ENCODE data around the gene CRIP2.

CRIP2 gene

DNA sequence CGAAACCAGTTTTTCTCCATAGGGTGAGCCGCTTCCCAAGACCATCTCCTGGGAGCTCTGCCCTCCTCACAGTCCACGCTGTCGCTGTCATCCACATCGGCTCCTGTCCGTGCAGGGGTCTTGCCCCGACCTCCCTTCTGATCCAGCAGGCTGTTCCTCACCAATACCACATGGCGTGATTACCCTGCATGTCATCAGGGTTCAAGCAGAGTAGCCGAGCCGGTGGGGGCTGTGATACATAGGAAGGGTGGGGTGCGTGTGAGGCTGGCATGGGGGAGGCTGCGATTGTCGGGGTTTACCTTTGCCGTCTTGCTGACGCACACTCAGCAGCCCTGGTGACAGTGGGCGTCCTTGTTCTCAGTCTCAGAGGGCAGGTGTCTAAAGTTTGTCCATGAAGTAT, 33.4 kb downstream of the CRIP2 start:
- H3K4me1 ChIP-seq (ENCODE audit: insufficient read depth, low read length) = no peaks in the 10 kb centered on the region
- no peaks in the 10 kb centered on the region for H3K9me3 ChIP-seq (ENCODE audit: control insufficient read depth, insufficient read depth, low read length)
- no peaks in the 10 kb centered on the region for H3K36me3 ChIP-seq (ENCODE audit: insufficient read depth, low read length)
- H3K9ac ChIP-seq (ENCODE audit: low read depth, low read length) = no peak overlapping the region

DNA sequence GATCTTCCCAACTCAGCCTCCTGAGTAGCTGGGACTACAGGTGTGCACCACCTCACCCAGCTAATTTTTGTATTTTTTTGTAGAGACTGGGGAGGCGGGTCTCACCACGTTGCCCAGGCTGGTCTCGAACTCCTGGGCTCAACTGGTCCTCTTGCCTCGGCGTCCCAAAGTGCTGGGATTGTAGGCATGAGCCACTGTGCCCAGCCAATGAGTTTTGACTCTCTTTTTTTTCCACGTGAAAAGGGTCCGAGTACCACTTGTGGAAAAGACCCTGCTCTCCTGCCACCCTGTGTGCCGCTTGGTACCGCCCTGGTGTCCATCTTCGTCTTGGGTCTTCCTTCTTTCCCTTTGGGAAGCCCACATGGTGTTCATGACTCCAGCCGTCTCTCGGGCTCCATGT, 34.0 kb downstream of the CRIP2 start:
- no peaks in the 10 kb centered on the region for H3K4me1 ChIP-seq (ENCODE audit: insufficient read depth, low read length)
- H3K36me3 ChIP-seq (ENCODE audit: insufficient read depth, low read length) = no peaks in the 10 kb centered on the region
- no peak overlapping the region for H3K9ac ChIP-seq (ENCODE audit: low read depth, low read length)
- no peaks in the 10 kb centered on the region for H3K9me3 ChIP-seq (ENCODE audit: control insufficient read depth, insufficient read depth, low read length)

GRCh38 chr14:105517096-105517495, 42.5 kb downstream of the CRIP2 start:
- Histone ChIP-seq H3K4me1 (ENCODE audit: insufficient read depth, low read length) (no peaks in the 10 kb centered on the region), H3K9me3 (ENCODE audit: control insufficient read depth, insufficient read depth, low read length) (no peaks in the 10 kb centered on the region), H3K36me3 (ENCODE audit: insufficient read depth, low read length) (no peaks in the 10 kb centered on the region), H3K9ac (ENCODE audit: low read depth, low read length) (no peak overlapping the region)

DNA sequence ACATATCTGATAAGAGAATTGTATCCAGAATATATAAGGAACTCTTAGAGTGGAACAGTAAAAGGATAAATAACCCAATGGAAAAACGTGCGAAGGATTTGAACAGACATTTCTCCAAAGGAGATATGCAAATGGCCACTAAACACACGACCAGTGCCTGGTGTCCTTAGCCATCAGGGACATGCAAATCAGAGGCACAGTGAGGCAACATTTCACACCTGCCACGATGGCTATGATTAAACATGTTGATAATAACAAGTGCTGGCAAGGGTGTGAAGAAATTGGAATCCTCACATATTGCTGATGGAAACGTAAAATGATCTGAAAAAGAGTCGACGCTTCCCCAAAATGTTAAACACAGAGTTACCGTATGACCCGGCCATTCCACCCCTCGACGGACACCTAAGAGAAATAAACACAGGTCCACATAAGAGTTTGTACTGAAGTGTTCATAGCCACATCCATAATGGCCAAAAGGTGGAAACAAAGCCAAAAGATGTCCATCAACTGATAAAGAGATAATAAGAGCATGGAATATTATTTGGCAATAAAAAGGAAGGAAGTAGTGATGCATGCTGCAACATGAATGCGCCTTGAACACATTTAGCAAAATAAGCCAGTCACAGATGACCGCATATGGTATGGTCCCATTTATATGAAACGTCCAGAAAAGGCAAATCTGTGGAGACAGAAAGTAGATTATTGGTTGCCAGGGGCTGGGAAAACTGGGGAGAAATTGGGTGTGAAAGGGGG, 45.5 kb downstream of the CRIP2 start:
- Histone ChIP-seq H3K4me1 (ENCODE audit: insufficient read depth, low read length) (no peaks in the 10 kb centered on the region), H3K9me3 (ENCODE audit: control insufficient read depth, insufficient read depth, low read length) (no peaks in the 10 kb centered on the region), H3K9ac (ENCODE audit: low read depth, low read length) (no peak overlapping the region), H3K36me3 (ENCODE audit: insufficient read depth, low read length) (no peaks in the 10 kb centered on the region)

GRCh38 chr14:105525326-105525725, 50.7 kb downstream of the CRIP2 start:
- Histone ChIP-seq H3K9ac (ENCODE audit: low read depth, low read length) (no peak overlapping the region), H3K4me1 (ENCODE audit: insufficient read depth, low read length) (no peaks in the 10 kb centered on the region; the same call in 1 of the 2 replicates), H3K36me3 (ENCODE audit: insufficient read depth, low read length) (no peaks in the 10 kb centered on the region), H3K9me3 (ENCODE audit: control insufficient read depth, insufficient read depth, low read length) (no peaks in the 10 kb centered on the region)

DNA sequence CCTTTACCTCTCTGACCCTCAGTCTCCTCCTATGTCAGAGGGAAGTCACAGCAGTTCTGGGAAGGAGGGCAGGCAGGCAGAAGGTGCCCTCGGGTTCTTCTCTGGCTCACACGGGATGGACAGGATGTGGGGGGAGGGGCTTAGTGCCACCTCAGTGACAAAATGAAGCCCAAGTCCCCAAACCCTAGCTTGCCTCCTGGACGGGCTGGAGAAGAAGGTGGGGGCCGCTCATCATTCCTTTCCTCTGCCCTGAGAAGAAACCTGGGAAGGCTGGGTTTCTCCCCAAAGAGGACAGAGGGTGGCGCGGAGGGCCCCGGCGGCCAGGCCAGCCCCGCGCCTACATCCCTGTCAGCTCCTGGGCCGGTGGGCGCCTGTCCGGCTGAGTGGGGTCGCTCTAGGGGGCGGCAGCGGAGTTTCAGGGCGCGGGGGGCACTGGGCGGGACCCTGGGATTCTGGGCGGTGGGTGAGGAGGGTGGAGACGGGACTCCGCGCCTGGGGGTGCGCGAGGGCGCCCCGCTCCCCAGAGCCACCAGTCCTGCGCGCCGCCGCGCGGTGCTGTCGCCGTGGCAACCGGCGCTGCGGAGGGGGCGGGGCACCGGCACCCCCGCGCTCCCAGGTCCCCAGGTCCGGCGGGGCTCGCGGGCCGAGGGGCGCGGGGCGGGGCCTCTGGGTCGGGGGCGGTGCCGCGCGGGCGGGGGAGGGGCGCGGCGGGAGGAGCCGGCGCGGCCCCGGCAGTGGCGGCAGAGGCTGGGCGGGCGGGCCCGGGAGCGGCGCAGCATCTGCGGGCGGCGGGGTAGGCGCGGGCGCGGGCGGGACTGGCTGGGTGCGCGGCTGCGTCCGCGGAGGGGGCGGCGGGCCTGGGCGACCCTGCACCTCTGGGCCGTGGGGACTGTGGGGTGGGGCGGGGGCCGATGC, 51.5 kb downstream of the CRIP2 start, which contains the start of gene TMEM121:
Gene TMEM121, plus strand, starts transcription at position 723 of the 915 bp plus-strand sequence. CDS start 2,252 bp downstream, outside the sequence.
- H3K9ac ChIP-seq (ENCODE audit: low read depth, low read length) = peak within 1 kb of the TSS; percentile 45; the same call in 1 of the 2 replicates
- no peaks in the 10 kb centered on the region; the same call in 1 of the 2 replicates for H3K4me1 ChIP-seq (ENCODE audit: insufficient read depth, low read length)
- H3K9me3 ChIP-seq (ENCODE audit: control insufficient read depth, insufficient read depth, low read length) = no peaks in the 10 kb centered on the region
- no peaks in the 10 kb centered on the region for H3K36me3 ChIP-seq (ENCODE audit: insufficient read depth, low read length)

GRCh38 chr14:105526776-105527380, 52.3 kb downstream of the CRIP2 start:
- Histone ChIP-seq H3K9me3 (ENCODE audit: control insufficient read depth, insufficient read depth, low read length) (no peaks in the 10 kb centered on the region), H3K9ac (ENCODE audit: low read depth, low read length) (peak overlapping the region; percentile 45; the same call in 1 of the 2 replicates), H3K36me3 (ENCODE audit: insufficient read depth, low read length) (no peaks in the 10 kb centered on the region), H3K4me1 (ENCODE audit: insufficient read depth, low read length) (no peaks in the 10 kb centered on the region; the same call in 1 of the 2 replicates)

- Histone ChIP-seq H3K9me3 (ENCODE audit: control insufficient read depth, insufficient read depth, low read length) (no peaks in the 10 kb centered on the region), H3K9ac (ENCODE audit: low read depth, low read length) (peak overlapping the region; percentile 63; the same call in 1 of the 2 replicates), H3K36me3 (ENCODE audit: insufficient read depth, low read length) (no peaks in the 10 kb centered on the region)
Measured at GRCh38 chr14:105527381-105527825, 52.8 kb downstream of the CRIP2 start.

GRCh38 chr14:105527826-105528585, 53.4 kb downstream of the CRIP2 start:
- H3K36me3 ChIP-seq (ENCODE audit: insufficient read depth, low read length) = no peaks in the 10 kb centered on the region
- no peaks in the 10 kb centered on the region for H3K9me3 ChIP-seq (ENCODE audit: control insufficient read depth, insufficient read depth, low read length)
- H3K4me1 ChIP-seq (ENCODE audit: insufficient read depth, low read length) = no peaks in the 10 kb centered on the region; the same call in 1 of the 2 replicates
- H3K9ac ChIP-seq (ENCODE audit: low read depth, low read length) = peak overlapping the region; percentile 63; the same call in 1 of the 2 replicates

More at GRCh38 chr14:105527381-105527825, 52.8 kb downstream of the CRIP2 start:
- H3K4me1 ChIP-seq (ENCODE audit: insufficient read depth, low read length) = no peaks in the 10 kb centered on the region; the same call in 1 of the 2 replicates

DNA sequence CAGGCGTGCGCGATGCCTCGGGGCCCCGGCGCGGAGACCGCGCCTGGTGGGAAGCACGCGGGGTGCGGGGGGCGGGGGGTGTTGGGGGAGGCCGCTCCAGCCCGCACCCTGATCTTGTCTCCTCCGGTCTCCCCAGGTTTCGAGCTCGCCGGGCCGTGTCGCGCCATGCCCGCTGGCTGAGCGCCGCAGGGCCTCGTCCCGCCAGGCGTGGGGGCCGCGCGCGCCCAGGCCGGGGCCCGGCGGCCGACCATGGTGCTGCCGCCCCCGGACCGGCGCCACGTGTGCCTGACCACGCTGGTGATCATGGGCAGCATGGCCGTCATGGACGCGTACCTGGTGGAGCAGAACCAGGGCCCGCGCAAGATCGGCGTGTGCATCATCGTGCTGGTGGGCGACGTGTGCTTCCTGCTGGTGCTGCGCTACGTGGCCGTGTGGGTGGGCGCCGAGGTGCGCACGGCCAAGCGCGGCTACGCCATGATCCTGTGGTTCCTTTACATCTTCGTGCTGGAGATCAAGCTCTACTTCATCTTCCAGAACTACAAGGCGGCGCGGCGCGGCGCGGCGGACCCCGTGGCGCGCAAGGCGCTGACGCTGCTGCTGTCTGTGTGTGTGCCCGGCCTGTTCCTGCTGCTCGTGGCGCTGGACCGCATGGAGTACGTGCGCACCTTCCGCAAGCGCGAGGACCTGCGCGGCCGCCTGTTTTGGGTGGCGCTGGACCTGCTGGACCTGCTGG, 54.1 kb downstream of the CRIP2 start:
- H3K4me1 ChIP-seq (ENCODE audit: insufficient read depth, low read length) = no peaks in the 10 kb centered on the region; the same call in 1 of the 2 replicates
- H3K9ac ChIP-seq (ENCODE audit: low read depth, low read length) = no peak overlapping the region; the same call in 1 of the 2 replicates
- no peaks in the 10 kb centered on the region for H3K36me3 ChIP-seq (ENCODE audit: insufficient read depth, low read length)
- H3K9me3 ChIP-seq (ENCODE audit: control insufficient read depth, insufficient read depth, low read length) = no peaks in the 10 kb centered on the region

DNA sequence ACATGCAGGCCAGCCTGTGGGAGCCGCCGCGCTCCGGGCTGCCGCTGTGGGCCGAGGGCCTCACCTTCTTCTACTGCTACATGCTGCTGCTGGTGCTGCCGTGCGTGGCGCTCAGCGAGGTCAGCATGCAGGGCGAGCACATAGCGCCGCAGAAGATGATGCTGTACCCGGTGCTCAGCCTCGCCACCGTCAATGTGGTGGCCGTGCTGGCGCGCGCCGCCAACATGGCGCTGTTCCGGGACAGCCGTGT, 54.6 kb downstream of the CRIP2 start:
- Histone ChIP-seq H3K4me1 (ENCODE audit: insufficient read depth, low read length) (no peaks in the 10 kb centered on the region; the same call in 1 of the 2 replicates), H3K36me3 (ENCODE audit: insufficient read depth, low read length) (no peaks in the 10 kb centered on the region), H3K9ac (ENCODE audit: low read depth, low read length) (no peak overlapping the region), H3K9me3 (ENCODE audit: control insufficient read depth, insufficient read depth, low read length) (no peaks in the 10 kb centered on the region)

Data from ES-I3 (cell line).